ENCODE measurements around the gene LAMA2. TPM values are rescaled to one million over a fixed set of nuclear protein-coding genes. Genes with fewer than 3 reads are reported as not detected.

Gene LAMA2
- total RNA-seq, 1 donor from 2014 or later: 0.27 TPM

GRCh38 chr6:129390900-129391299 lies 508.0 kb downstream of the LAMA2 start:
- TF ChIP-seq CTCF (IDR thresholded peaks at IDR 0.05): no peak
- ATAC-seq (ENCODE audit: low read depth): no peak
- intact Hi-C loops (cut with micrococcal nuclease): loop anchor here (5.0 kb wide), 1 partner anchor 626 kb away; the partner anchor contains the start of gene L3MBTL3
- DNase-seq: no peak
- ChIA-PET POLR2A (no interaction called here), CTCF (interaction anchor here (1.6 kb wide), 1 partner anchor 9 kb away, joined by 3 read pairs; no protein-coding TSS in a partner anchor)
- Mint-ChIP-seq H3K27me3 (no peaks in the 10 kb centered on the region), H3K4me3 (no peak overlapping the region), H3K36me3 (ENCODE audit: low read depth) (no peaks in the 10 kb centered on the region), H3K9me3 (no peaks in the 10 kb centered on the region), H3K27ac (no peak overlapping the region), H3K4me1 (peaks cover 23% of the 10 kb centered on the region)

GRCh38 chr6:129393654-129394053 lies 510.7 kb downstream of the LAMA2 start:
- intact Hi-C loops (cut with micrococcal nuclease): loop anchor here (2.0 to 5.0 kb wide), 2 partner anchors 97 to 624 kb away; partner anchors contain the start of gene L3MBTL3
- Mint-ChIP-seq H3K27me3 (peaks cover 5% of the 10 kb centered on the region), H3K36me3 (ENCODE audit: low read depth) (no peaks in the 10 kb centered on the region), H3K4me3 (peak overlapping the region; percentile 9), H3K27ac (no peak overlapping the region), H3K9me3 (no peaks in the 10 kb centered on the region), H3K4me1 (peaks cover 23% of the 10 kb centered on the region)
- CTCF ChIA-PET: no interaction called here
- POLR2A ChIA-PET: no interaction called here
- ATAC-seq (ENCODE audit: low read depth) (peak; percentile 92), DNase-seq (no peak)
- TF ChIP-seq CTCF (IDR thresholded peaks at IDR 0.05): no peak

- Mint-ChIP-seq H3K27me3 (peaks cover 10% of the 10 kb centered on the region), H3K36me3 (ENCODE audit: low read depth) (no peaks in the 10 kb centered on the region), H3K4me1 (peaks cover 8% of the 10 kb centered on the region), H3K9me3 (no peaks in the 10 kb centered on the region), H3K4me3 (no peak overlapping the region), H3K27ac (no peak overlapping the region)
- DNase-seq (no peak), ATAC-seq (ENCODE audit: low read depth) (no peak)
- POLR2A ChIA-PET: no interaction called here
- intact Hi-C loops (cut with micrococcal nuclease): no loop called here
- no peak for TF ChIP-seq CTCF (IDR thresholded peaks at IDR 0.05)
- CTCF ChIA-PET: no interaction called here
Measured at GRCh38 chr6:129398764-129399163, 515.8 kb downstream of the LAMA2 start.

GRCh38 chr6:129402244-129402643 lies 519.3 kb downstream of the LAMA2 start:
- ATAC-seq (ENCODE audit: low read depth) (no peak), DNase-seq (no peak)
- Mint-ChIP-seq H3K36me3 (ENCODE audit: low read depth) (no peaks in the 10 kb centered on the region), H3K27ac (no peak overlapping the region), H3K4me3 (no peak overlapping the region), H3K27me3 (peaks cover 8% of the 10 kb centered on the region), H3K4me1 (no peaks in the 10 kb centered on the region), H3K9me3 (no peaks in the 10 kb centered on the region)
- POLR2A ChIA-PET: no interaction called here
- CTCF ChIA-PET: no interaction called here
- intact Hi-C loops (cut with micrococcal nuclease): no loop called here
- no peak for TF ChIP-seq CTCF (IDR thresholded peaks at IDR 0.05)

GRCh38 chr6:129411092-129411491 lies 528.2 kb downstream of the LAMA2 start:
- H3K4me1 Mint-ChIP-seq: no peaks in the 10 kb centered on the region
- no peaks in the 10 kb centered on the region for H3K9me3 Mint-ChIP-seq
- DNase-seq: no peak
- peaks cover 4% of the 10 kb centered on the region for H3K27me3 Mint-ChIP-seq
- intact Hi-C loops (cut with micrococcal nuclease): no loop called here
- no peak for TF ChIP-seq CTCF (IDR thresholded peaks at IDR 0.05)
- no peak for ATAC-seq (ENCODE audit: low read depth)
- ChIA-PET CTCF (no interaction called here), POLR2A (no interaction called here)
- H3K4me3 Mint-ChIP-seq: no peak overlapping the region
- no peaks in the 10 kb centered on the region for H3K36me3 Mint-ChIP-seq (ENCODE audit: low read depth)
- no peak overlapping the region for H3K27ac Mint-ChIP-seq
